HG02970 (cell line): ENCODE data around the gene MBD3L3.
"Not testable (repeated sequence)": the region's sequence is repeated elsewhere in the genome, so short reads cannot be mapped to it uniquely, and the experiment has no call there.

Experiments used
- ATAC-seq: cut with Tn5 transposase; IDR thresholded peaks from one replicate; pipeline ENCODE4 v1.9.1; 2021; ENCODE audit warnings: mild to moderate bottlenecking, moderate library complexity, moderate number of reproducible peaks; ENCODE audit not compliant: unreplicated experiment, low FRiP score

The MBD3L3 gene

GRCh38 chr19:7058576-7058975, at the start of gene MBD3L3:
MBD3L3 (minus strand) TSS chr19:7058676; CDS start chr19:7058605, 71 bp downstream.
- not testable (repeated sequence) for ATAC-seq

GRCh38 chr19:7106711-7107657, 48.5 kb upstream of the MBD3L3 start:
- ATAC-seq, result no peak

- no peak for ATAC-seq
These were observed 46.4 kb upstream of the MBD3L3 start for GRCh38 chr19:7104747-7105447.

- no peak for ATAC-seq
These were observed 43.2 kb upstream of the MBD3L3 start for GRCh38 chr19:7101498-7102253.

GRCh38 chr19:7099597-7099921, 41.1 kb upstream of the MBD3L3 start:
- no peak for ATAC-seq

- ATAC-seq, result peak; percentile 70
These were observed 40.5 kb upstream of the MBD3L3 start for GRCh38 chr19:7098701-7099596.

- no peak for ATAC-seq
These were observed 39.6 kb upstream of the MBD3L3 start for GRCh38 chr19:7098096-7098495.

- no peak for ATAC-seq
These were observed 30.5 kb upstream of the MBD3L3 start for GRCh38 chr19:7088999-7089398.

GRCh38 chr19:7083076-7083956, 24.8 kb upstream of the MBD3L3 start:
- ATAC-seq, result no peak

- no peak for ATAC-seq
These were observed 19.5 kb upstream of the MBD3L3 start for GRCh38 chr19:7078008-7078407.

GRCh38 chr19:7076151-7076550, 17.7 kb upstream of the MBD3L3 start:
- ATAC-seq, result no peak

- ATAC-seq, result no peak
These were observed 16.3 kb upstream of the MBD3L3 start for GRCh38 chr19:7074705-7075282.

- ATAC-seq, result no peak
These were observed 14.1 kb upstream of the MBD3L3 start for GRCh38 chr19:7072541-7072940.

- no peak for ATAC-seq
These were observed 11.4 kb upstream of the MBD3L3 start for GRCh38 chr19:7069904-7070226.

GRCh38 chr19:7069042-7069903, 10.8 kb upstream of the MBD3L3 start, which contains the start of gene ZNF557:
ZNF557 (plus strand) TSS chr19:7069703; CDS start chr19:7075075, 5,372 bp downstream.
- peak; percentile 97 for ATAC-seq

GRCh38 chr19:7068599-7068998, 10.1 kb upstream of the MBD3L3 start:
- no peak for ATAC-seq

GRCh38 chr19:7067716-7068115, 9.2 kb upstream of the MBD3L3 start:
- ATAC-seq, result no peak

GRCh38 chr19:7067122-7067521, 8.6 kb upstream of the MBD3L3 start:
- ATAC-seq, result not testable (repeated sequence)
